HG02642 (cell line): Measurements from ENCODE around the gene FOXJ3.

Experiments used
- ATAC-seq: cut with Tn5 transposase; IDR thresholded peaks from one replicate; pipeline ENCODE4 v1.9.1; 2021; ENCODE audit warnings: mild to moderate bottlenecking; ENCODE audit not compliant: unreplicated experiment, poor library complexity

FOXJ3 gene

GRCh38 chr1:42173155-42173933 lies 161.7 kb downstream of the FOXJ3 start:
- peak; percentile 51 for ATAC-seq

GRCh38 chr1:42172381-42173133 lies 162.5 kb downstream of the FOXJ3 start:
- no peak for ATAC-seq

DNA sequence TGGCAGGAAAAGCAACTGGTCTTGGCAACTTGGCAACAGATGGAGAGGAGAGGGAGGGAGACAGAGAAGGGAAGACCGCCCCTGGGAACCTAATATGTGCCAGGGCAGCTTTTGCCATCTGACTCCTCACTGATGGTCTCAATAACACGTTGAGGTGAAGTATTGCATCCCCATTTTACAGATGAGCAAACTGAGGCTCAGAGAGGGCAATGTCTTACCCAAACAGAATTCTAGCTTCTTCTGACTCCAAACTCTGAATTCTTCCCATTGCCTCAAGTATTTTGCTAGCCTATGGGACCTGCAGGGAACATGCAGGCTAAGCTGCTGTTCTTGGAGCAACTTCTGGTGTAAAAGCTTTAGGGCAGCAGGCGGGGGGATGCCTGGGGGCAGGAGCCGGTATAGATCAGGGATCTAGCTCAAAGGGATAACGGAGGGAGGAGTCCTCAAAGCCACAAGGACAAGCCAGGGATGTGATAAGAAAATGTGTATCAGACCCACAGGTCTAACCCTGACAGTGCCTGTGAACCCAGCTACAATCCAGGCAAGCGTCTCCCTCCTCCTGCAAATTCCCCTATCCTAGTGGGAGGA lies 163.3 kb downstream of the FOXJ3 start:
- no peak for ATAC-seq

DNA sequence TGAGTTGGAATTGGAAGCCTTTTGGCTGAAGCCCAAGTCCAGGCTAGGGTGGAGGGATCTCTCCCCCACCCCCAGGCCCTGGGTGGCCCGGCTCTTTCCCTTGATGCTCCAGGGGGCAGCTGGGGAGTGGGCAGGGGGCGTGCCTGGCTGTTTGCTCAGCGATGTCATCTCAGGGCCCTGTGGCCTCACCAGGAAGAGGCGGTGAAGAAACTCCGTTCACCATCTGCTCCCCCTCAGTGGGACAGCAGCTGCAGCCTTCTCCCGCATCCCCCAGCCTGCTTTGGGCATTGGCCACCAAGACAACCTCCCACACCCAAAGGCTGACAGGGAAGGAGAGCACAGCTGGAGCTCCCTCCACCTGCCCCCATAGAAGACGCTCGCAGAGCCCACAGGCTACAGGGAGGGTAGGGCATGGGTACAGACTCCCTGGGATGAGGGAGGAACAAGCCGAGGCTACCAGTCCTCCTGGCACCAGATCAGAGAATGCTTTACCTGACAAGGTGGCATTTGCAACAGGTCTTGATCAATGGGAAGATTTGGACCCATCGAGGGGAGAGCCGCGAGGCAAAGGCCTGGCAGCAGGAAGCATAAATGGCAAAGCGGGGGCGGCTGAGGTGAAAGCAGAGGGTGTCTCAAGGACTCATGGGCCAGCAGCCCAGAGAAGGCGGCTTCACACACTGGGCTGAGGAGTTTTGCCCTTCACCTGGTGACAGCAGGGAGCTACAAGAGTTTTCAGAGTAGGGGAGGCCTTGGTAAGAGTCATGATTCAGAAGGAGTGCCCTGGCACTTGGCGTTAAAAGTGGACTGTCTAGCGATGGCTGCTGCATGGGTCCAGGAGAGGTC lies 164.0 kb downstream of the FOXJ3 start:
- no peak for ATAC-seq

GRCh38 chr1:42168763-42169162 lies 166.3 kb downstream of the FOXJ3 start:
- ATAC-seq = no peak

GRCh38 chr1:42168391-42168670 lies 166.7 kb downstream of the FOXJ3 start:
- no peak for ATAC-seq

GRCh38 chr1:42167611-42168390 lies 167.2 kb downstream of the FOXJ3 start:
- ATAC-seq = no peak

DNA sequence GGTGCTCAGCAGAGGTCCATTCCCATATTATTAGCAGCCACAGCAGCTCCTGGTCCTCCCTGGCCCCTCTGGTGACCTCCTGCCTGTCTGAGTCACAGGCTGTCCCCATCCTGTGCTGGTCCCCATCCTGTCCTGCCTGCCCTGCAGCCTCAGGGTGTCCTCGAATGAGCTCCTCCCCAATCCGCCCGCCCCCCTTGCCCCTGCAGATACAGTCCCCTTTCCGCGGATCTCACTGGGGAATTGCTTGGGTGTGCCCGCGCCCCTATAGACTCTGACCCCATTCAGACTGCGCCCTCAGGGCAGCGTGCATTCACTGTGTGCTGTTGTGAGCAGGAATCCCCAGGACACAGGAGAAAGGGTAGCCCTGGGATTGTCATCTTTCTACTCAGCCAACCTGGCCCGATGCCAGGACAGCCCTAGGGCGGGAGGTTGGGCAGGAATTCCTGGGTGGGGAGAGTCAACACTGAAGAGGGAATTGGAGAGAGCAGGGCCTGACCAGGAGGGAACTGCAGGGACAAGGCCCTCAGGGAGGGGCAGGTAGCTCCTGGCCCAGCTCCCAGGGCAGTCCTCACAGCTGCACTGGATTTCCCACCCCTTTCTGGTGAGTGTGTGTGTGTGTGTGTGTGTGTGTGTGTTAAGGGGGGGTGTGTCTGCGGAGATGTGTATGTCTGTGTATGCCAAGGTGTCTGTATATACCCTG lies 169.4 kb downstream of the FOXJ3 start:
- no peak for ATAC-seq

DNA sequence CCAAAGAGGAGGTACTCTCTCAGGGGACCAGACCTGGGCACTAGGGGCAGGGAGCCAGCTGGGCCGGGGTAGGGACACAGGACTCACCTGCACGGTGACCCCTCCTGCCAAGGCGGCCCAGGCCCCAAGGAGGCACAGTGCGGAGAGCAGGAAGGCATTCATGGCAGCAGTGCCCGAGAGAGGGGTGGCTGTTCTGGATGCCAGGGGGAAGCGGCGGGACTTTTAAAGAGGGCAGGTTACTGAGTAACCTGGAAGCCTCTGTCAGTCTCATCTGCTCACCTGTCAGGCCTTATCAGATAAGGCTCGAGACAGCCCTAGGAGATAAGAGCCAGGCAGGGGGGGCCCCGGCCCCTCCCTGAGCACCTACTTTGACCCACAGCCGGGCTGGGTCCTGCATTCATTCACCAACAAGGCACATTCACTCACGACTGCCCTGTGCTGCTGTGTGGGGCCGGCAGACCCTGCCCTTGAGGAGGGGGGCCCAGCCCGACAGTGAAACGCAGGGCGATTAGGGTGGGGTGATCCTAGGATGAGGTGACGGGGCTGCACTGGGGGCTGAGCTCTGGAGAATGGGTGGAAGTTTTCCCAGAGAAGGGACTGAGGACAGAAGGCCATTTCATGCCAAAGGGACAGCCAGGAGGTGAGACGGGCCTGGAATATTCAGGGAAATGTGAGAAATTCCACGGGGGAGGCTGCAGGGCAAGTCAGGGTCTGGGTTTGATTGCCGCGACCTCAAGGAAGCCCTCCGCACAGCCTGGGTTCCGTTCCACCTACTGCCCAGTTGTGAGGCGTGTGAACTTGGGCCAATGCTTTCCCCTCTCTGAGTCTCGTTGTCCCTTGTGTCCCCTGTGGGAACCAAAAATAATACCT lies 170.2 kb downstream of the FOXJ3 start, which contains the start of gene GUCA2A:
Gene GUCA2A, minus strand, starts transcription at position 195 of the 870 bp plus-strand sequence. Its CDS starts 33 bp downstream, at position 162.
- no peak for ATAC-seq

GRCh38 chr1:42163536-42164503 lies 171.2 kb downstream of the FOXJ3 start:
- no peak for ATAC-seq

GRCh38 chr1:42163114-42163513 lies 171.9 kb downstream of the FOXJ3 start:
- no peak for ATAC-seq

GRCh38 chr1:42162181-42162580 lies 172.9 kb downstream of the FOXJ3 start:
- ATAC-seq = no peak

DNA sequence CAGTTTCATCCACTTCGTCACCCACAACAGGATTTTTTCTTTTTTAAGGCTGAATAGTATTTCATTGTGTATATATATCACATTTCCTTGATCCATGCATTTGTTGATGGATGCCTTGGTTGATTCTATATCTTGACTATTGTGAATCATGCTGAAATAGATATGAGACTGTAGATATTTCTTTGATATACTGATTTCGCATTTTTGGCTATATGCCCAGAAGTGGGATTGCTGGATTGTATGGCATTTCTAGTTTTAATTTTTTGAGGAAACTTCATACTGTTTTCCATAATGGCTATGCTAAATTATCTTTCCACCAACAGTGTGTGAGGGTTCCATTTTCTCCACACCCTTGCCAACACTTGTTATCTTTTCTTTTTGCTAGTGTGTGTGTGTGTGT lies 176.8 kb downstream of the FOXJ3 start:
- ATAC-seq = no peak

GRCh38 chr1:42157667-42158066 lies 177.4 kb downstream of the FOXJ3 start:
- ATAC-seq = no peak

GRCh38 chr1:42155362-42155761 lies 179.7 kb downstream of the FOXJ3 start:
- ATAC-seq = no peak

DNA sequence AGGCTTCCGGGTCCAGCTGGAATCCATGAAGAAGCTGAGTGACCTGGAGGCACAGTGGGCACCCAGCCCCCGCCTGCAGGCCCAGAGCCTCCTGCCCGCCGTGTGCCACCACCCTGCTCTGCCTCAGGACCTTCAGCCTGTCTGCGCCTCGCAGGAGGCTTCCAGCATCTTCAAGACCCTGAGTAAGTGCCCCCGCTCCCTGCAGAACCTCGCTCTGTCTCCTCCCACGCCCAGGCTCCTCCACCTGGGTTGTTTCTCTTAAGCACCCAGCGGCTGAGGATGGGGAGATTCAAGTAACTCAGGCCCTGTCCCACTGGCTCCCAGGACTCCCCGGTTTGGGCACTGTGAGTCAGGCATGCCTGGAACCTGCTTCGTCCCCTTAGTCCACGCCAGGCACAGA lies 180.3 kb downstream of the FOXJ3 start:
- no peak for ATAC-seq

- ATAC-seq = no peak
Observed at GRCh38 chr1:42153624-42154023, 181.4 kb downstream of the FOXJ3 start.
